Hematopoietic multipotent progenitor cell treated with erythropoietin and hydrocortisone succinate and interleukin-3 and kit ligand, for 6 days (in vitro differentiated cells): ENCODE results near the gene SMOC2.

ENCODE experiments used
- DNase-seq: peaks from one replicate; pipeline ENCODE4 v3.0.0-alpha.2; 2015

The SMOC2 gene

DNA sequence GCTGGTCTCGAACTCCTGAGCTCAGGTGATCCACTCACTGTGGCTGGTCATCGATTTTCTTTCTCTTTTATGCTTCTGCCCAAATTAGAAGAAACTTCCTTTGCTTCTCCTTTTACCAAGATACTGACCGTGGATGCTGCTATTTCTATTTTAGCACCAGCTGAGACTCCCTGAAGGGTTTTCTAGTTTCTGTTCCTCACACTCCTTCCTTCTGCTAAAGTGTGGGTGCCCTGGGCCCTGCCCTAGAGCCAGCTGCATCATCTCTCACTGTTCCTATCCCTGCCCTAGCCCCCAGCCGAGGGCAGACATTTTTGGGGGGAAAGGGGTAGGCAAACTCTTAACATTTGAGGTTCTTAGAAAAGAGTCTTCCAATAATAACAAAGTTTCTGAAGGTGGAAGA, 6.3 kb downstream of the SMOC2 start:
- no peak for DNase-seq

GRCh38 chr6:168447700-168448099, 6.7 kb downstream of the SMOC2 start:
- DNase-seq = no peak

DNA sequence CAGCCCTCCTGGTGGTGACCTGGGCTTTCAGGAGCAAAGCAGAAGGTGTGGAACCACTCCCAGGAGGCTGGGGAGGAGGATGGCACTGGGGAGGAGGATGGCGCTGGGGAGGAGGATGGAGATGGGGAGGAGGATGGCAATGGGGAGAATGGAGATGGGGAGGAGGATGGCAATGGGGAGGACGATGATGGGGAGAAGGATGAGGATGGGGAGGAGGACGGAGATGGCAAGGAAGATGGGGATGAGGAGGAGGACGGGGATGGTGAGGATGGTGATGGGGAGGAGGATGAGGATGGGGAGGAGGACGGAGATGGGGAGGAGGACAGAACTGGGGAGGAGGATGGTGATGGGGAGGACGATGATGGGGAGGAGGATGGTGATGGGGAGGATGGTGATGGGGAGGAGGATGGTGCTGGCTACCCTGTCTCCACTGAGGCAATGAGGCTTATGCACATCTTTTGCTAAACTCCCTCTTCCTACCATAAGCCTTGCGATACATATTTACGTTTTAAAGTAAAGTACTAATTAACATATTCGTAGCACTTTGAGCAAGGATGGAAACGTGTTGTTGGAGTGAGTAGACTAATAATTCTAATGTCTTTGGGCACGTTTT, 7.4 kb downstream of the SMOC2 start:
- DNase-seq = no peak

DNA sequence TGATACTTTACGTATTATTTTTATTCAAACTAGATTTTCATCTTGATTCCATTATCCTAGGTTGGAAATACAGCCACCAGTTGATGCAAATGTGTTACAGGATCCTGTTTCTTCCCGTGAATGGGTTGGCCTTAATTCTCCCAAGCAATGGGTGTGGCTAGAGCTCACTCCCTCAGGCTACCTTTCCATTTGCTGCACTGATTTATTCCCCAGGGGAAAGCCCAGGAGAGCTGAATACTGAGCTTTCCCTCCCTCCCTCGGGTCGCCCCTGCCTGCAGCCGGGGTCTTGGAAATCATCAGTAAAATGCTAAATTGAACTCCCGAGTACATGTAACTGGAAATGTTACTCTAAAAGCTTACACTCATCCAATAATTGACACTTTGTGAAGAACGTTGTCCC, 9.9 kb downstream of the SMOC2 start:
- no peak for DNase-seq

DNA sequence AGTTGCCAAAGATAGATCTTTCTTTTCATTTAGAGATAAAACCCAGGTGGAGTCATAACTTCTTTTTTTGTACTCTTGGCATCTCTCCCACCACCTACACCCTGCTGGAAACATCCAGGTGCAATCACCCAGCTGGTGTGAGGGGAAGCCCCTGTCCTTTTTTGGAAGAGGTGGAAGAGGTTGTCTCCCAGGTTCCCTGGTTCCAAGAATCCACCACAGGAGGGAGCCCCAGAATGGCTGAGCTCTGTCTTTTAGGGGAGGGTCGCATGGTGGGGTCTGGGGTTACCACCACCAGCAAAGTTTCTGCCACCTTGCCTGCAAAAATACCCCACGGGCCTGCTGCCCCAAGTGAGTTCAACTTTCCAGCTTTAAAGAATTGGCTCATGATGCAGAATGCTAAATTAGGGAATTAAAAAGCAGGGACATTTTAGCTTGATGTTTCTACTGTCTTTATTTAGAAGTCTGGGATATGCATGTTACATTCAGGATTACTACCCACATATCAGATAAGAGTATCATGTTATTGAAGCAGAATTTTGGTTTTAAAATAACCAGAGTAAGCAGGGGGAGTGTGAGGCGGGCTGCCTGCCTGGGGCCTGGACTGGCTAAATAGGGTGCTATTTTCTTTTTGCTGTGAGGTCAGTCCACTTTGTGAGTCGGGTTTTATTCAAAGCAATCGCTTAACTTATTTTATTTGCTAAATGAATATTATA, 11.0 kb downstream of the SMOC2 start:
- no peak for DNase-seq

- no peak for DNase-seq
Observed at GRCh38 chr6:168452685-168453377, 11.8 kb downstream of the SMOC2 start.

DNA sequence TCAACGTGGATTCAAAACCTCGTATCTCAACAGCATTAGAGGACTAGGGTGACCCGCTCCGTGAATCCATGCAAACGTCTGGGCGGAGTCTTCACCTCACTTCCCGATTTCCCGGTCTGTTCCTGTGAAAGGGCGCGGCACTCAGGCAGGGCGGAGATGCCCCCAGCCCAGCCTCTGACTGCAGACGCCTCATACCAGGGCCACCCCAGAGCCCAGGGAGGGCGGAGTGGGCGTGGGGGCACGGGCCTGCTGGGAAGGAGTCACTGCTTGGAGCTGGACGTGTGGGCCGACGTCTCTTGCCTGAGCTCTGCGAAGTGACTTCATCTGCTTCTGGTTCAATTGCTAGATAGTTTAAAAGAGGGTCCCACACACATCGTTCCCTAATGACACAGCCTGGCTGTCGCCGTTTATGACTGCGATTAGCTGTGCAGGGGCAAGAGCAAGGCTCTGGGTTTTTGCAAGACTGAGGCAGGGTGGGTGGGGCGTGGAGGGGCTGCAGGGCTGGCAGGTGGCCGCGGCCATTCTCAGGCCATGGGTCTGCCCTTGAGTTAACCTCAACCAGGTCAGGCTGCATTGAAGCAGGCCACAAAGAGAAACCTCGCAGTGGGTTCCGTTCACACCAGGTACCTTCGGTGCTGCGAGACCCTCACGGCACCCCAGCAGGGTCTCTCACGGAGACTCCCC, 15.0 kb downstream of the SMOC2 start:
- no peak for DNase-seq

- DNase-seq = no peak
Observed at GRCh38 chr6:168456907-168457652, 16.1 kb downstream of the SMOC2 start.

GRCh38 chr6:168457653-168457934, 16.6 kb downstream of the SMOC2 start:
- DNase-seq = no peak

- no peak for DNase-seq
Observed at GRCh38 chr6:168458101-168458500, 17.1 kb downstream of the SMOC2 start.

GRCh38 chr6:168459572-168459971, 18.6 kb downstream of the SMOC2 start:
- no peak for DNase-seq

GRCh38 chr6:168462289-168462853, 21.4 kb downstream of the SMOC2 start:
- no peak for DNase-seq

- DNase-seq = no peak
Observed at GRCh38 chr6:168464546-168464945, 23.6 kb downstream of the SMOC2 start.

DNA sequence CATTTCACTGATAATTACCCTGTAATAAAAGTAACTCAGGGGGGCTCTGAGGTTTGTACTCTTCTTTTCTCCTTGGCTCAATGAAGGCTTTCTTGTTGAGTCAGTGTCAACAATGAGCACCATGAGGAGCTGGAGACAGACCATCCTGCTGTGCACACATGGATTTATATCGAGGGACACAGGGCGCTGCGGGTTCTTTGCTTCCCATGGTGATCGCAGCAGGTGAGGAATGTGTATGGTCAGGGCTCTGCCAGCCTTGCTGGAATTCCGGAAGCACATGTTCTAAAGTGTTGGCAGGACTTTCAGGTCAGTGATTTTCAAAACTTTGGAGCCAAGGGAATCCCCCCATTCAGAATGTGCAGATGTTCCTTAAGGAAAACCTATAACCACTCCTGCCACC, 27.1 kb downstream of the SMOC2 start:
- DNase-seq = no peak

DNA sequence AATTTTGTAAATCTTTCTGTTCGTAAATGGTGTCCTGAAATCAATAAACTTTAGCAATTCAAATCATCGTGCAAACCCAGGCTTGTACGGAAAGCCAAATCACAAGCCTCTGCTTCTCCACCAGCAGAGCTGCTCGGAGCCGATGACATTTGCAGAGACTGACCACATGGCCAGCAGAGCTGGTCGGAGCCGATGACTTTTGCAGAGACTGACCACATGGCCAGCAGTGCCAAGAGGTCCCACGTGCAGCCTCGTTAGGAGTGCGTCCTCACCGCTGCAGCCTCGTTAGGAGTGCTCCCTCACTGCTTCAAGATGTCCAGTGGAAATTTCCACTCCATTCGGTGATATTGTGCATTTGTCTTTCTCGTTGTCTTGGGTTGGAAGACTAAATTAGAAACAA, 28.5 kb downstream of the SMOC2 start:
- DNase-seq = no peak

DNA sequence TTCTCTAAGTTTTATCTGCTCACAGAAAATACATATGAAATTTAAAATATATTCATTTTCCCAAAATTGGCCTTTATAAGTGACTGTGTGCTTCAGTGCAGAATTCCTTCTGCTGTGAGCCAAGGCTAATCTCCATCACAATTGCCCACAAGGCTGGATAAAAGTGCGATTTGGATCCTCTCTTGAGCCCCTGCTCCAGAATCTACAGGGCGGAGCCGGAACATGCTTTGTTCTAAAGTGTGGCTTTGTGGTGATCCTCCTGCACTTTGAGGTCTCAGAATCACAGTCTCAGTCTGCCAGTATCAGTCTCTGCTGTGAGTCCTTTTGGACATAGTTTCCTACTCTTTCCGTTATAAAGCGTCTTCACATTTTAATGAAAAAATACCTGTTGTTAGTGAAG, 28.9 kb downstream of the SMOC2 start:
- no peak for DNase-seq

DNA sequence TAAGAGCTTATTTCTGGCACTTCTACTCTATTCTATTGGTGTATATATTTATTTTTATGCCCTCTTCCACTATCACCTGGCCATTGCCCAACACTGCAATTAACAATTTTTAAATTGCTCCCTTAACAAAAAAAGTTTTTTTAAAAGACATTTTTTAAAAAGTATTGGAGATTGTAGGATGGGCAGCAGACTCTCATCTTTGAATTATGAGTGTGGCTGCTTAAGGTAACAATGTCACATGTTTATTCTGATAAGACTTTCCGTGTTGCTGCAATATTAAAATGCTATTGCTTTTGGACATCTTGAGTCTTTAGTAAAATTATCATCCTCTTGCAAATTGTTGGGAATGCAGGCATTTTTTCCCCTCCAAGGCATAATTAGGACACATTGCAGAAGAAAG, 31.4 kb downstream of the SMOC2 start:
- no peak for DNase-seq

DNA sequence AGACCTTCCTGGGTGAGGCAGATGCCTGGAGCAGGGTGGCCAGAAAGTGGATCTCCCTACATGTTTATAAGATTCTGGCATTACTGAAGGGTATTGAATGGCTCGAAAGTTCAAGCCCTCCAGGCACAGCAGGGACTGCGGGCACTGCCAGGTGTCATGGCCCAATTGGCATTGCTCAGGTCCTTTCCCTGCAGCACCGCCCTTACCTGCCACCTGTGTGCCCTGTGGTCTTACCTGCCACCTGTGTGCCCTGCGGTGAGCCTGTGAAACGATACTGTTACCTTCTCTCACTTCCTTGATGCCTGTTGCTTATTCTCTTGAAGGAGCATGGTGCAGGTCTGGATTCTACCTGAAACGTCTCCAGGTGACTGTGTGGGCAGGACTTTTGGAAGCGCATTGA, 32.2 kb downstream of the SMOC2 start:
- DNase-seq = no peak

DNA sequence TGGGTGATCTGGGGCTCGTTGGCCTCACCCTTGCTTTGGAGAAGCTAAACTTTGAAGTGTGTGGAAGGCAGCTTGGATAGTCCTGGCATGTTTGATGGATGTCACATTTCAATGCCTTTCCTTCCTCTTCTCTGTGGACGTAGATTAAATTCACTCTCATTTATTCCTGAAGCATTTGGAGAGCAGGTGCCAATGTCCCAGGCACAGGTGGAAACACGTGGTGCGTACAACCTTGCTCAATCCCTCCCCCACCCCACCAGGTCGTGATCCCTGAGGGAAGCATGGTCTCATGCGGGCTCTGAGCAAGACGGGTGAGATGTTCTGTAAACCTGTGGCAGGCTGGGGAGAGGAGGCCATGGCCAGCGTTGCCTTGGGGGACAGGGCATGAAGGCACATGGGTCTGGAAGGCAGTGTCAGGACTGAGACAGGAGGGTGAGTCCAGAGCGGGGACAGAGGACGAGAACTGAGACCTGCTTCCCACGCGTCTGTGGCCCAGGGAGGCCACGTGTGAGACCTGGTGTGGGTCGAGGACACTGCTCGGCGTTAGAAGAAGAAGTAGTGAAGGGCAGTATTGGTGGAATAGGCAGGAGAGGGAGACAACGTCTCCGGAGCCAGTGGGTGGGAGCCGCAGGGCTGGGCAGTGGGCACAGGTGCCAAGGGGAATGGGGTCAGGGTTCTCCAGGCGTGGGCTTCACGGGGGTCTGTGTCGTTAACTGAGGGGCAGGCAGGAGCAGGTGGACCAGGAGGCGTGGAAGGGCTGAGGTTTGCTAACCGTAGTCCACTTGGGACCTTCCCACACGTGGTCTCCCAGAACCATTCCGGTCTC, 34.4 kb downstream of the SMOC2 start:
- no peak for DNase-seq

DNA sequence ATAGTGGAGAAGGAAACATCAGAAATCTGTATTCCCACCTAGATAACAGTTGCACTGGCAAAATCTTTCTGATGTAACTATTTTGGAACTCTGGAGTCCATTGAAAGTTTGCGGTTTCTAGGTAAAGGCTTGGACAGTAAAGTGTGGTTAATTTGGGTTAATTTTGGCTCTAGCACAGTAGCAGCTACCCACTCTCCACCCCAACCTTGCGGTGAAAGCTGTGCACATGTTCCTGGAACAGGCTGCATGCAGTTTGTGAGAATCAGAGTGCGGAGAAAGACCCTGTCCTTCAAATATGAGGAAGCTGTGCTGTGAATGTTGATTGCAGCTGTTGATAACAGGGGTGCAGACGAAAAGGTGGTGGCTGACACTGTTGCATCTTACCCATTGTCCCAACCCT, 38.4 kb downstream of the SMOC2 start:
- no peak for DNase-seq

DNA sequence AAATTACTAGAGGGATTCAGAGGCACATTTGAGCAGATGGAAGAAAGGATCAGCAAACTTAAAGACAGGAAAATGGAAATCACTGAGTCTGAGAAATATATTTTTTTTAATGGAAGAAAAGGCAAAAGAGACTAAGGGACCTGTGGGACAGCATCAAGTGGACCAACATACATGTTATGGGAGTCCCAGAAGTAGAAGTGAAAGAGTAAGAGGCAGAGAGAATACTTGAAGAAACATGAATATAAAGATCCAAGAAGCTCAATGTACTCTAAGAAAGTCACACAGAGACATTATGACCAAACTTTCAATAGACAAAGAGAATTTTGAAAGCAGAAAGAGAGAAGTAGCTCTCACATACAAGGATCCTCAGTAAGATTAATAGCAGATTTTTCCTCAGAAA, 39.5 kb downstream of the SMOC2 start:
- no peak for DNase-seq

DNA sequence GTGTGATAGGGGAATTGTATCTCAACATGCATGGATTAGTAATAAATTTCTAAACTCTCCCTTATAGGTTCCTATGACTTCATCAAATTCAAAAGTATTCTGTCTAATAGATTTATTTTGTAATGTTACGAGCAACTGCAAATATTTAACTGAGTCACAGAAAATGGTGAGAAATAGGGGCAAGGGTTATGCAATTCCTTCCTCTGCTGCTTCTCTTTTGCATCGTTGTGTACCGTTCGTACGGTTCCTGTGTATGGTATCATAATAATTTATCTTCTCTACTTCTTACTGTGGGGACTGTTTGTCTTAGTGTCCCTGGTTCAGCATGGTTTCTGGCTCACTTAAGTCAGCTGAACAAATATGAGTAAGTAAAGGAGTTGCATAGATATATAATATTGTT, 44.8 kb downstream of the SMOC2 start:
- no peak for DNase-seq
